ENCODE data around the gene TNIP2.
"Not testable (repeated sequence)": the region's sequence is repeated elsewhere in the genome, so short reads cannot be mapped to it uniquely, and the experiment has no call there.

TNIP2 gene

GRCh38 chr4:2743518-2744445 lies 12.4 kb downstream of the TNIP2 start:
- no peak for DNase-seq

GRCh38 chr4:2742823-2743517 lies 13.2 kb downstream of the TNIP2 start:
- no peak for DNase-seq

- DNase-seq: no peak
Measured at GRCh38 chr4:2742081-2742822, 13.9 kb downstream of the TNIP2 start.

GRCh38 chr4:2741626-2742025 lies 14.5 kb downstream of the TNIP2 start:
- no peak for DNase-seq

- DNase-seq: not testable (repeated sequence)
Measured at GRCh38 chr4:2738296-2738695, 17.8 kb downstream of the TNIP2 start.

GRCh38 chr4:2735869-2736268 lies 20.3 kb downstream of the TNIP2 start:
- DNase-seq: no peak

- no peak for DNase-seq
Measured at GRCh38 chr4:2734612-2735011, 21.5 kb downstream of the TNIP2 start.

GRCh38 chr4:2733844-2734574 lies 22.1 kb downstream of the TNIP2 start:
- no peak for DNase-seq

GRCh38 chr4:2733001-2733843 lies 22.9 kb downstream of the TNIP2 start:
- DNase-seq: no peak

- no peak for DNase-seq
Measured at GRCh38 chr4:2732526-2732925, 23.6 kb downstream of the TNIP2 start.

- DNase-seq: no peak
Measured at GRCh38 chr4:2731907-2732317, 24.2 kb downstream of the TNIP2 start.

GRCh38 chr4:2729533-2729875 lies 26.6 kb downstream of the TNIP2 start:
- DNase-seq: no peak

- DNase-seq: no peak
Measured at GRCh38 chr4:2728806-2729532, 27.2 kb downstream of the TNIP2 start.

- peak; percentile 41 for DNase-seq
Measured at GRCh38 chr4:2728221-2728620, 27.9 kb downstream of the TNIP2 start.

- DNase-seq: not testable (repeated sequence)
Measured at GRCh38 chr4:2726881-2727280, 29.3 kb downstream of the TNIP2 start.

GRCh38 chr4:2725380-2725779 lies 30.8 kb downstream of the TNIP2 start:
- DNase-seq: no peak

GRCh38 chr4:2723751-2724150 lies 32.4 kb downstream of the TNIP2 start:
- no peak for DNase-seq

- no peak for DNase-seq
Measured at GRCh38 chr4:2722033-2722432, 34.1 kb downstream of the TNIP2 start.

- peak; percentile 22 for DNase-seq
Measured at GRCh38 chr4:2721586-2721985, 34.5 kb downstream of the TNIP2 start.

- no peak for DNase-seq
Measured at GRCh38 chr4:2716236-2716635, 39.9 kb downstream of the TNIP2 start.

- DNase-seq: no peak
Measured at GRCh38 chr4:2715426-2715825, 40.7 kb downstream of the TNIP2 start.

Measured in NCI-H2171 treated with DMSO at 0.1 percent for 48 hours (cell line).